Right lobe of liver (tissue), 4 donors: ENCODE data around the gene COX7A2L.

Experiments used
- CTCF ChIP-seq, 4 donors: fragments of 200-600 bp in 3 of 4; fragments of 450-650 bp in 1 of 4; IDR thresholded peaks; one replicate each; pipeline versions ENCODE4 v1.5.1 to v1.8.0; 2016 to 2022; ENCODE audit warnings: antibody characterized with exemption in 4 of 4, mild to moderate bottlenecking in 2 of 4
- POLR2A ChIP-seq: fragments of 450-650 bp; IDR thresholded peaks from one replicate; pipeline ENCODE4 v1.6.1; 2017; ENCODE audit warnings: antibody characterized with exemption, mild to moderate bottlenecking
- donor health status: DM: no; HTN: no; CAD: no.
- donor health status: DM: no; HTN: no; CAD: no.
- donor health status: DM: no; HTN: yes; CAD: no.

GRCh38 chr2:42372474-42373200 lies 11.6 kb upstream of the COX7A2L start:
- TF ChIP-seq CTCF (IDR thresholded peaks at IDR 0.05) (no peak), POLR2A (no peak)
